ENCODE data around the gene KLF16.

KLF16 gene

DNA sequence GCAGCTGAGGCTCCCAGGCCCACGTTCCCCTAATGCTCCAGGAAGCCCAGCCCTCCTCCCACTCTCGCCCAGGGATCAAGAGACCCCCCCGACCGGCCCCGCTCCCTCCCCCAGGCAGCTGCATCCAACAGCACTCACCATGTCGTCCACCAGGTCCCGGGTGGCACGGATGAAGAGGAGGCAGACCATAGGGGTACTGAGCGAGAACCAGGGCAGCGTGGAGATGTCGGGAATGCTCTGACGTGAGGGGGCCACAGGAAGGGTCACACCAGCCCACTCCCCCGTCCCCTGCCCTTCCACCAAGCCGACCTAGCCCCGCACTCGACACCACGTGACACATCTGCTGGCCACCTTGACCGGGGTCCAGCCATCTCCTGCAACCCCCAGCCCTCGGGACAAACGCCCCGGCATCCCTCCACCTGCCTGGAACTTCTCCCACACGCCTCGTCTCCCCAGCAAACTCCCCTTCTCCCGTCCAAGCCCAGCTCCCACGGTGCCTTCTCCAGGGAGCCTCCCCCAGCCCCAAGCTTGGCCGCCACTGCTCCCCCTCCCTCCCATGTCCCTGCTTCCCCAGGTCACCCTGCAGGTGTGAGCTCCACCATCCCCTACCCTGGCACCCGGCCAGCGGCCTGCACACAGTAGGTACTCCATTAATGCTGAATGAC, 56.2 kb downstream of the KLF16 start:
- no peaks in the 10 kb centered on the region for H3K36me3 ChIP-seq (ENCODE audit: control insufficient read depth in 1 of 2, insufficient read depth in 2 of 2, low read length in 2 of 2)
- H3K4me1 ChIP-seq (ENCODE audit: control insufficient read depth in 1 of 2, insufficient read depth in 2 of 2, low read length in 2 of 2) = peaks cover 0 to 3% of the 10 kb centered on the region in 2 donors
- no peak overlapping the region for H3K27ac ChIP-seq (ENCODE audit: low read depth, low read length)
- no peaks in the 10 kb centered on the region for H3K9me3 ChIP-seq (ENCODE audit: control insufficient read depth in 1 of 2, low read length in 2 of 2)
- H3K4me3 ChIP-seq (ENCODE audit: low read depth in 1 of 2, low read length in 2 of 2) = no peak overlapping the region
- peaks cover 0 to 5% of the 10 kb centered on the region in 2 donors for H3K27me3 ChIP-seq (ENCODE audit: control insufficient read depth in 1 of 2, insufficient read depth in 2 of 2, low read length in 2 of 2)
- no peak overlapping the region for H3K9ac ChIP-seq (ENCODE audit: low read depth in 1 of 2, low read length in 2 of 2)

DNA sequence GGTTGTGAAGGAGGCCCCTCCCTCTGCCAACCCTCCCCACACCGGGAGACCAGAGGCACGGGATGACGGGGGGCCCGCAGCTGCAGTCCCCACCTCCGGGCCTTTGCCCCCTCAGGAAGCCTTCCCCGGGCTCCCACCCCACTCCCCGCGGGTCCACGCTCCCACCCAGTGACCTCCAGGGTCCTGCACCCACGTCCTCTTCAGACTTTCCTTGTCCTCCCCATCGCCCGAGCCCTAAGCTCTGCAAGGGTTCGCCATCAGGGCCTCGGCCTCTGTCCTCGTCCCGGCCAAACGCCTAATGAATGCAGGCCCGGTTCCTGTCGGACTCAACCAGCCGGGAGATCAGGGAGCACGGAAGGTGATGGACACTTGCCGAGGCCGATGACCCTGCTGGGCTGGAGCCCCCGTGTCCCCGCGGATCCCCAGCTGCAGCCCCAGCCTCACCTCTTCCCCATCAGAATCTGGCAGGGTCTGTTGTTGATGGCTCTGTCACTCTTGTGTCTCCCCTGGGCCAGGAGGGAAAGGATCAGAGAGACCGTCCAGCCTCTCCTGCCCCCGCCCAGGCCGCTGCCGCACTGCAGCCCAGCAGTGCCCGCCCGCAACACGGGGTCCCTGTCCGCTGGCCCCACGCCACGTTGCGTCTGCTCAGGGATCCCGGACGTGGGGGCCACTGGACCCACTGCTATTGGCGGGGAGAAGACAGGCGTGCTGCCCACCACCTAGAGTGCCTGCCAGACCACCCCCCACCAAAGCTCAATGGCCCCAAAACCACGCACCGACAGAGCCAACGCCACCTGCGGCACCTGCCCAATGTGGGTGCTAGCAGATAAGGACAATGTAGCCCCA, 57.0 kb downstream of the KLF16 start:
- H3K36me3 ChIP-seq (ENCODE audit: control insufficient read depth in 1 of 2, insufficient read depth in 2 of 2, low read length in 2 of 2) = no peaks in the 10 kb centered on the region
- peaks cover 0 to 5% of the 10 kb centered on the region in 2 donors for H3K27me3 ChIP-seq (ENCODE audit: control insufficient read depth in 1 of 2, insufficient read depth in 2 of 2, low read length in 2 of 2)
- H3K9me3 ChIP-seq (ENCODE audit: control insufficient read depth in 1 of 2, low read length in 2 of 2) = no peaks in the 10 kb centered on the region
- H3K27ac ChIP-seq (ENCODE audit: low read depth, low read length) = no peak overlapping the region
- no peak overlapping the region for H3K4me3 ChIP-seq (ENCODE audit: low read depth in 1 of 2, low read length in 2 of 2)
- no peaks in the 10 kb centered on the region for H3K4me1 ChIP-seq (ENCODE audit: control insufficient read depth in 1 of 2, insufficient read depth in 2 of 2, low read length in 2 of 2)
- H3K9ac ChIP-seq (ENCODE audit: low read depth in 1 of 2, low read length in 2 of 2) = no peak overlapping the region

DNA sequence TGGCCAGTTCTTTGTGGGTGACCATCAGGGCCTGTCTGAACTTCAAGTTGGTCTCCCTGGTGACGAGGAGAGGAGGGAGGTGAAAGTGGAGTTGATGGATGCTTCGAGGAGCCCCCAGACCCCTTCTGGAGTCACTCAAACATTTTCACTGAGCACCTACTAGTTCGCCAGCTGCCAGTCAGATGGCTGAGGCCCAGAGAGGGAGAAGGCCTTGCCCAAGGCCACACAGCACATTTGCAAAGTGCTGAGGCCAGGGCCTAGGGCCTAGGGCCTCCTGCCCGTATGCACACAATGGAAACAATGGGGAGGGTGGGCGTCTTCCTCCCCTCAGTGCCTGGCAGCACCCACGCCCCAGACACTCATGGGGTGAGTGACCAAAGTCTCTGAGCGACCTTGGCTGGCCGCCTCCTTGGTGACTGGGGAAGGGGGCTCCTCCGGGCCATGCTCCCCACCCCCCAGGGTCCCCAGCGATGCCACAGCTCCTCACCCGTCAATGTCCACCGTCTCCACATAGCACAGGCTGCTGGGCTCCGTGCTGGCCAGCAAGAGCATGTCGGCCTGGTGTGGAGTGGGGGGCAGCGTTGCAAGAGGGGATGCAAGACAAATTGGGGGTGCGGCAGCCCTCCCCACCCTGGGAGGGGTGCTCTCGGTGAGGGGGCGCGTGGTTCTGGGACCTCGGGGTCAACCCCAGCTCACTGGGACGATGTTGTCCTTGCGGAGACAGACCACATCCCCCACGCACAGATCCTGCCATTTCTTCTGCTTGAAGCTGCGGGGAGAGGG, 57.8 kb downstream of the KLF16 start:
- Histone ChIP-seq H3K9me3 (ENCODE audit: control insufficient read depth in 1 of 2, low read length in 2 of 2) (no peaks in the 10 kb centered on the region), H3K27me3 (ENCODE audit: control insufficient read depth in 1 of 2, insufficient read depth in 2 of 2, low read length in 2 of 2) (peaks cover 0 to 5% of the 10 kb centered on the region in 2 donors), H3K36me3 (ENCODE audit: control insufficient read depth in 1 of 2, insufficient read depth in 2 of 2, low read length in 2 of 2) (no peaks in the 10 kb centered on the region), H3K4me3 (ENCODE audit: low read depth in 1 of 2, low read length in 2 of 2) (no peak overlapping the region), H3K9ac (ENCODE audit: low read depth in 1 of 2, low read length in 2 of 2) (no peak overlapping the region), H3K4me1 (ENCODE audit: control insufficient read depth in 1 of 2, insufficient read depth in 2 of 2, low read length in 2 of 2) (no peaks in the 10 kb centered on the region), H3K27ac (ENCODE audit: low read depth, low read length) (no peak overlapping the region)

DNA sequence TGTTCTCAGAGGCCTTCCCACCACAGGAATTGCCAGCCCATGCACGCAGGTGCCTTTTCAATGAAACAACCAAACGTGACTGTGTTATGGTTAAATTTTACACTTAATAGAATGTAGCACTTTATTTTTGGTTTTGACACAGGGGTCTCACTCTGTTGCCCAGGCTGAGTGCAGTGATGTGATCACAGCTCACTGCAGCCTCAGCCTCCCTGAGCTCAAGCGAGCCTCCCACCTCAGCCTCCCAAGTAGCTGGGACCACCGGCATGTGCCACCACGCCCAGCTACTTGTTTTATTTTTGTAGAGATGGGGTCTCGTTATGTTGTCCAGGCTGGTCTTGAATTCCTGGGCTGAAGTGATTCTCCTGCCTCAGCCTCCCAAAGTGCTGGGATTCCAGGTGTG, 58.5 kb downstream of the KLF16 start:
- H3K4me1 ChIP-seq (ENCODE audit: control insufficient read depth in 1 of 2, insufficient read depth in 2 of 2, low read length in 2 of 2) = no peaks in the 10 kb centered on the region
- H3K9me3 ChIP-seq (ENCODE audit: control insufficient read depth in 1 of 2, low read length in 2 of 2) = no peaks in the 10 kb centered on the region
- H3K4me3 ChIP-seq (ENCODE audit: low read depth in 1 of 2, low read length in 2 of 2) = no peak overlapping the region
- H3K9ac ChIP-seq (ENCODE audit: low read depth in 1 of 2, low read length in 2 of 2) = no peak overlapping the region
- no peaks in the 10 kb centered on the region for H3K36me3 ChIP-seq (ENCODE audit: control insufficient read depth in 1 of 2, insufficient read depth in 2 of 2, low read length in 2 of 2)
- H3K27ac ChIP-seq (ENCODE audit: low read depth, low read length) = no peak overlapping the region
- H3K27me3 ChIP-seq (ENCODE audit: control insufficient read depth in 1 of 2, insufficient read depth in 2 of 2, low read length in 2 of 2) = peaks cover 0 to 5% of the 10 kb centered on the region in 2 donors

Measured in duodenal mucosa (tissue), 2 donors.